ENCODE results near the gene HHAT.

DNA sequence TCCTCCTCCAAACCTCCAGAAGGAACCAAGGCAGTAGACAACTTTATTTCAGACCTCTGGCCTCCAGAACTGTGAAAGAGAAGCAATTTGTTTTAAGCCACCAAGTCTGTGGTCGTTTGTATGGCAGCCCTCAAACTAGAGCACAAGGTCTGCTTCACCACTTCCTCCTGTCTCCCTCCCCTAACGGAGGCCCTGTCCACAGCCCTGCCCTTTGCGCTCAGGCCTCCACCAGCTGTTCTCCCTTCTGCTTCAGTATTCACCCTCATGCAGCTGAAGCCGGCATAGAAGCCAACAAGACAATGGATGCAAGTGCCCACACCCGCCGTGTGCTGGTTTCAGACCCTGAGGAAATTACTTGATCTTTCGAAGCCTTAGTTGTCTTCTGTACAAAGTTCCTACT lies 364.1 kb downstream of the HHAT start:
- TF ChIP-seq, protein P1, sequence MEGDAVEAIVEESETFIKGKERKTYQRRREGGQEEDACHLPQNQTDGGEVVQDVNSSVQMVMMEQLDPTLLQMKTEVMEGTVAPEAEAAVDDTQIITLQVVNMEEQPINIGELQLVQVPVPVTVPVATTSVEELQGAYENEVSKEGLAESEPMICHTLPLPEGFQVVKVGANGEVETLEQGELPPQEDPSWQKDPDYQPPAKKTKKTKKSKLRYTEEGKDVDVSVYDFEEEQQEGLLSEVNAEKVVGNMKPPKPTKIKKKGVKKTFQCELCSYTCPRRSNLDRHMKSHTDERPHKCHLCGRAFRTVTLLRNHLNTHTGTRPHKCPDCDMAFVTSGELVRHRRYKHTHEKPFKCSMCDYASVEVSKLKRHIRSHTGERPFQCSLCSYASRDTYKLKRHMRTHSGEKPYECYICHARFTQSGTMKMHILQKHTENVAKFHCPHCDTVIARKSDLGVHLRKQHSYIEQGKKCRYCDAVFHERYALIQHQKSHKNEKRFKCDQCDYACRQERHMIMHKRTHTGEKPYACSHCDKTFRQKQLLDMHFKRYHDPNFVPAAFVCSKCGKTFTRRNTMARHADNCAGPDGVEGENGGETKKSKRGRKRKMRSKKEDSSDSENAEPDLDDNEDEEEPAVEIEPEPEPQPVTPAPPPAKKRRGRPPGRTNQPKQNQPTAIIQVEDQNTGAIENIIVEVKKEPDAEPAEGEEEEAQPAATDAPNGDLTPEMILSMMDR (optimal IDR thresholded peaks at IDR 0.05 in 1 of 3, IDR thresholded peaks at IDR 0.05 in 1 of 3, conservative IDR thresholded peaks at IDR 0.05 in 1 of 3; ENCODE audit: extremely low read depth in 1 of 3, insufficient read depth in 2 of 3, low read length in 3 of 3): no peak
- no peak for TF ChIP-seq EZH2 (IDR thresholded peaks at IDR 0.05; ENCODE audit: low read length)
